A549 (cell line): ENCODE data around the gene CLIP1.

Source experiments
- ESRRA ChIP-seq: fragments of 150-350 bp; IDR thresholded peaks from 2 replicates; pipeline ENCODE4 v1.6.1; 2014; ENCODE audit warnings: mild to moderate bottlenecking, low read length, borderline replicate concordance
- HMGXB4 ChIP-seq: fragments of 250-450 bp; sonication (Bioruptor Pico); IDR thresholded peaks from 2 replicates; pipeline ENCODE4 v1.5.0; 2021; ENCODE audit warnings: mild to moderate bottlenecking, moderate library complexity, borderline replicate concordance
- MYC ChIP-seq: IDR thresholded peaks from 2 replicates; pipeline ENCODE4 v1.6.1; 2012; ENCODE audit warnings: mild to moderate bottlenecking, inconsistent platforms, low read length, improper control_type of control experiment, borderline replicate concordance
- POLR2A ChIP-seq: IDR thresholded peaks from 2 replicates; pipeline ENCODE4 v1.6.1; 2012; ENCODE audit warnings: mild to moderate bottlenecking, low read length
- RAD21 ChIP-seq, 2 experiments: fragments of >200 bp in 1 of 2; sonication (Bioruptor Twin) in 1 of 2; formaldehyde crosslinking in 1 of 2; IDR thresholded peaks in 1 of 2; conservative IDR thresholded peaks in 1 of 2; 2 replicates in 1 of 2; 3 replicates in 1 of 2; pipeline ENCODE4 v1.6.1; 2012 to 2018; ENCODE audit warnings: inconsistent platforms in 1 of 2
- SREBF2 ChIP-seq: fragments of 450-650 bp; IDR thresholded peaks from 2 replicates; pipeline ENCODE4 v1.6.1; 2014; ENCODE audit warnings: mild to moderate bottlenecking, moderate library complexity
- TF ChIP-seq, protein P1 (sequence below): fragments of >200 bp; sonication (Bioruptor Twin); formaldehyde crosslinking; IDR thresholded peaks from 3 replicates; pipeline ENCODE4 v1.5.1; 2016

DNA sequence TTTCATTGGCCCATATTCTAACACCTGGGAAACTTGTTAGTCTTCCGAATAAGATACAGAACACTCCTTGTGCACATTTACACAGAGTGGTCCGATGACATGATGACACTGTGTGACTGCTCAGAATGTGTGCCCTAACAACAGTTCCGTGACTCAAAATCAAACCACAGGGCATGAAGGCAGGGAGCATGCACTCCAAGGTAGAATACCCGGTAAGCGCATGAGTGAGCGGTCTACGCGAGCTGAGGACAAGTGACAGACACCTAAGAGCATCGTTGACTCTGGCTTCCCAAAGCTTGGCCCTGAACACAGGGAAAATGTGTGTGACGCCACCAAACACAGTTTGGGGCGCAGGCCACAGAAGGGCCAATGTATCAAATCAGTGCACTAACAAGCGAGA lies 18.6 kb downstream of the CLIP1 start:
- TF ChIP-seq, protein P1, sequence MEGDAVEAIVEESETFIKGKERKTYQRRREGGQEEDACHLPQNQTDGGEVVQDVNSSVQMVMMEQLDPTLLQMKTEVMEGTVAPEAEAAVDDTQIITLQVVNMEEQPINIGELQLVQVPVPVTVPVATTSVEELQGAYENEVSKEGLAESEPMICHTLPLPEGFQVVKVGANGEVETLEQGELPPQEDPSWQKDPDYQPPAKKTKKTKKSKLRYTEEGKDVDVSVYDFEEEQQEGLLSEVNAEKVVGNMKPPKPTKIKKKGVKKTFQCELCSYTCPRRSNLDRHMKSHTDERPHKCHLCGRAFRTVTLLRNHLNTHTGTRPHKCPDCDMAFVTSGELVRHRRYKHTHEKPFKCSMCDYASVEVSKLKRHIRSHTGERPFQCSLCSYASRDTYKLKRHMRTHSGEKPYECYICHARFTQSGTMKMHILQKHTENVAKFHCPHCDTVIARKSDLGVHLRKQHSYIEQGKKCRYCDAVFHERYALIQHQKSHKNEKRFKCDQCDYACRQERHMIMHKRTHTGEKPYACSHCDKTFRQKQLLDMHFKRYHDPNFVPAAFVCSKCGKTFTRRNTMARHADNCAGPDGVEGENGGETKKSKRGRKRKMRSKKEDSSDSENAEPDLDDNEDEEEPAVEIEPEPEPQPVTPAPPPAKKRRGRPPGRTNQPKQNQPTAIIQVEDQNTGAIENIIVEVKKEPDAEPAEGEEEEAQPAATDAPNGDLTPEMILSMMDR, result no peak
- TF ChIP-seq RAD21 (conservative IDR thresholded peaks at IDR 0.05 in 1 of 2, IDR thresholded peaks at IDR 0.05 in 1 of 2) (no peak), HMGXB4 (CRISPR knock-in tag) (no peak), POLR2A (no peak), ESRRA (no peak), MYC (no peak), SREBF2 (no peak)
